HepG2 (cell line): Measurements from ENCODE around the gene ATP13A3. TPM values are rescaled to one million over a fixed set of nuclear protein-coding genes. Genes with fewer than 3 reads are reported as not detected.
A peak's percentile ranks its signal among the peaks of the same experiment; 100 is the strongest.
"Not testable (repeated sequence)": the region's sequence is repeated elsewhere in the genome, so short reads cannot be mapped to it uniquely, and the experiment has no call there.

Experiments
- ATAC-seq: fragments of 200-7000 bp; cut with Tn5 transposase; 3 replicates; pipeline ENCODE4 v1.9.1; 2020; ENCODE audit warnings: mild to moderate bottlenecking, moderate library complexity
- BruUV-seq: library from RNA; stranded (reverse); fragments of 400-500 nt; replicated peaks from 2 replicates; lab custom pipeline; 2021; lab: Mats Ljungman, UMichigan
- CTCF ChIA-PET: fragments of 300-600 bp; formaldehyde crosslinking; extraction: SDS; loops from one replicate; lab custom pipeline; 2021; ENCODE audit warnings: low total read pairs, inconsistent platforms, low intra/inter-chr PET ratio; lab: Yijun Ruan, JAX
- POLR2A ChIA-PET: fragments of 350-600 bp; sonication (Branson Sonifier 250); formaldehyde crosslinking; loops from one replicate; lab custom pipeline; 2020; ENCODE audit warnings: antibody characterized with exemption, inconsistent platforms; lab: Yijun Ruan, JAX
- DNase-seq: peaks from one replicate; pipeline ENCODE4 v3.0.0-alpha.2; 2015; ENCODE audit warnings: low spot score
- FAIRE-seq: peaks from 3 replicates; lab custom pipeline; 2011; peaks lifted over from hg19 to GRCh38; lab: Jason Lieb, UNC
- H2AFZ ChIP-seq: one replicate; pipeline ENCODE4 v1.6.1; 2011; ENCODE audit warnings: low read length, inconsistent platforms
- H3K27ac ChIP-seq: fragments of 300-600 bp; 3 replicates; pipeline ENCODE4 v1.8.0; 2011; ENCODE audit warnings: mixed run types, mild to moderate bottlenecking, mixed read lengths, low read length, inconsistent platforms; ENCODE audit not compliant: insufficient read depth; ENCODE audit errors: extremely low read length
- H3K27me3 ChIP-seq, 2 experiments: fragments of 200-600 bp in 1 of 2; 2 replicates in 1 of 2; 3 replicates in 1 of 2; pipeline versions ENCODE4 v1.6.0 to v1.8.0; 2011; ENCODE audit warnings: low read length in 2 of 2, mild to moderate bottlenecking in 2 of 2, moderate library complexity in 2 of 2, inconsistent platforms in 1 of 2; ENCODE audit not compliant: insufficient read depth in 2 of 2, control insufficient read depth in 1 of 2
- H3K36me3 ChIP-seq, 2 experiments: fragments of 200-600 bp in 1 of 2; replicated peaks in 1 of 2; 2 replicates in 1 of 2; 3 replicates in 1 of 2; pipeline versions ENCODE4 v1.5.1 to v1.8.0; 2011; ENCODE audit warnings: low read length in 2 of 2, inconsistent platforms in 1 of 2; ENCODE audit not compliant: insufficient read depth in 2 of 2, control insufficient read depth in 1 of 2
- H3K4me1 ChIP-seq: 2 replicates; pipeline ENCODE4 v1.5.1; 2012; ENCODE audit warnings: low read length, inconsistent platforms; ENCODE audit not compliant: insufficient read depth
- H3K4me2 ChIP-seq: 2 replicates; pipeline ENCODE4 v1.6.0; 2011; ENCODE audit warnings: low read depth, low read length, inconsistent platforms
- H3K4me3 ChIP-seq, 3 experiments: fragments of 200-600 bp in 1 of 3; sonication (generic), shearing (Covaris generic) in 1 of 3; replicated peaks in 1 of 3; 2 replicates each; pipeline ENCODE4 v1.5.1; 2011 to 2016; ENCODE audit warnings: low read length in 3 of 3, inconsistent platforms in 2 of 3, low read depth in 2 of 3, mild to moderate bottlenecking in 2 of 3, control low read depth in 1 of 3, mixed read lengths in 1 of 3; ENCODE audit not compliant: insufficient read depth in 1 of 3
- H3K79me2 ChIP-seq: one replicate; pipeline ENCODE4 v1.6.1; 2011; ENCODE audit warnings: low read length, inconsistent platforms; ENCODE audit not compliant: insufficient read depth
- H3K9ac ChIP-seq: 2 replicates; pipeline ENCODE4 v1.6.0; 2011; ENCODE audit warnings: mild to moderate bottlenecking, low read depth, low read length, inconsistent platforms; ENCODE audit not compliant: insufficient read depth
- H3K9me3 ChIP-seq: 2 replicates; pipeline ENCODE4 v1.5.1; 2012; ENCODE audit warnings: mild to moderate bottlenecking, low read length
- H4K20me1 ChIP-seq: 2 replicates; pipeline ENCODE4 v1.6.0; 2011; ENCODE audit warnings: inconsistent platforms, mild to moderate bottlenecking, low read length, moderate library complexity; ENCODE audit not compliant: insufficient read depth
- ARID5B ChIP-seq: IDR thresholded peaks from 2 replicates; pipeline ENCODE4 v1.4.0; 2020; ENCODE audit warnings: mild to moderate bottlenecking, missing genetic modification reagents
- HMG20A ChIP-seq: IDR thresholded peaks from 2 replicates; pipeline ENCODE4 v1.6.1; 2016; ENCODE audit warnings: borderline replicate concordance
- HNF4A ChIP-seq: sonication (generic); formaldehyde crosslinking; IDR thresholded peaks from 2 replicates; pipeline ENCODE4 v1.4.0; 2020; ENCODE audit warnings: missing genetic modification reagents
- LCORL ChIP-seq, 2 experiments: fragments of 450-650 bp in 1 of 2; sonication (generic) in 1 of 2; formaldehyde crosslinking in 1 of 2; IDR thresholded peaks; 2 replicates each; pipeline versions ENCODE4 v1.5.0 to v1.6.1; 2017 to 2020; ENCODE audit warnings: antibody characterized with exemption in 1 of 2, missing genetic modification reagents in 1 of 2
- TEAD3 ChIP-seq: optimal IDR thresholded peaks from 2 replicates; pipeline ENCODE3; 2016; ENCODE audit warnings: borderline replicate concordance
- ZFP82 ChIP-seq: sonication (generic); formaldehyde crosslinking; IDR thresholded peaks from 2 replicates; pipeline ENCODE4 v1.5.1; 2020; ENCODE audit warnings: mild to moderate bottlenecking, missing genetic modification reagents, borderline replicate concordance
- ZNF414 ChIP-seq: sonication (generic); formaldehyde crosslinking; IDR thresholded peaks from 2 replicates; pipeline ENCODE4 v1.5.0; 2020; ENCODE audit warnings: missing genetic modification reagents
- ZNF644 ChIP-seq: IDR thresholded peaks from 2 replicates; pipeline ENCODE4 v1.6.1; 2016; ENCODE audit warnings: low read depth
- ZNF772 ChIP-seq: sonication (generic); formaldehyde crosslinking; IDR thresholded peaks from 2 replicates; pipeline ENCODE4 v1.5.0; 2020; ENCODE audit warnings: mild to moderate bottlenecking, missing genetic modification reagents
- WGBS: methylation state at CpG from one replicate; pipeline ENCODE4 v1.1.6; 2017; ENCODE audit warnings: low lambda C conversion rate; 5-methylcytosine and 5-hydroxymethylcytosine counted together
- in situ Hi-C: cut with HindIII; loops from 2 replicates; pipeline ENCODE4 v1.10.0; 2017; ENCODE audit warnings: low pct_unique_long_range_greater_than_20kb; ENCODE audit not compliant: extremely low pct_ligation_motif_present
- intact Hi-C: fragments of 100-400 bp; cut with micrococcal nuclease; formaldehyde crosslinking; loops from one replicate; pipeline ENCODE4 v1.10.0; 2022; ENCODE audit not compliant: unreplicated experiment
- polyA plus RNA-seq, 8 experiments: library from polyadenylated mRNA; depleted of rRNA in 3 of 8; stranded (reverse) in 7 of 8; unstranded in 1 of 8; fragments of >200 nt; fragmentation: Illumina TruSeq in 4 of 8; extraction: Trizol in 4 of 8; gene quantifications; 2 replicates each; pipeline versions ENCODE4 v1.2.1 to v1.2.3, GENCODE V29; 2011 to 2016; ENCODE audit warnings: low read depth in 4 of 8, missing spikeins in 1 of 8, mixed read lengths in 1 of 8; ENCODE audit not compliant: insufficient read depth in 1 of 8
- total RNA-seq, 5 experiments: library from RNA; depleted of rRNA; stranded (reverse); fragments of >200 nt; fragmentation: Illumina TruSeq; extraction: Trizol; gene quantifications; 2 replicates each; pipeline ENCODE4 v1.2.3, GENCODE V29; 2016; ENCODE audit warnings: low read depth in 1 of 5

ATP13A3 gene
- total and polyA plus RNA-seq, 2 of the 13 experiments (the other 11 are each of a cell fraction or from before 2014, with no cell fraction given), result 44.9 to 80.8 TPM

GRCh38 chr3:194521510-194522260 lies 34.9 kb upstream of the ATP13A3 start:
- FAIRE-seq (peak; percentile 26), DNase-seq (no peak), ATAC-seq (no peak)
- no peak overlapping the region for H3K9ac ChIP-seq
- no peaks in the 10 kb centered on the region for H3K36me3 ChIP-seq
- H3K27ac ChIP-seq, result no peak overlapping the region
- no peaks in the 10 kb centered on the region for H3K27me3 ChIP-seq
- BruUV-seq, result no TSS peak
- intact Hi-C loops, result loop anchor here (5.0 kb wide), 1 partner anchor 34 kb away; the partner anchor contains the start of gene ATP13A3
- no peaks in the 10 kb centered on the region for H4K20me1 ChIP-seq
- ChIA-PET CTCF (no interaction called here), POLR2A (interaction anchor here (1.7 kb wide), 1 partner anchor 62 kb away, joined by 6 read pairs; no protein-coding TSS in a partner anchor)
- H3K79me2 ChIP-seq, result no peaks in the 10 kb centered on the region
- H3K4me1 ChIP-seq, result peaks cover 50% of the 10 kb centered on the region
- in situ Hi-C loops, result no loop called here
- H3K4me2 ChIP-seq, result no peak overlapping the region
- H3K4me3 ChIP-seq, result no peak overlapping the region
- no peak overlapping the region for H2AFZ ChIP-seq
- TF ChIP-seq ZNF414 (CRISPR knock-in tag) (no peak), TEAD3 (CRISPR knock-in tag) (peak; percentile 33)
- 78% methylated on average over 2 of the region's 2 CpGs for WGBS
- no peaks in the 10 kb centered on the region for H3K9me3 ChIP-seq

GRCh38 chr3:194520682-194521162 lies 33.9 kb upstream of the ATP13A3 start:
- intact Hi-C loops, result loop anchor here (1.0 to 5.0 kb wide), 2 partner anchors 33 to 48 kb away; partner anchors contain the start of gene ATP13A3
- 32% methylated on average over 6 of the region's 8 CpGs for WGBS
- H3K36me3 ChIP-seq; H3K27me3 ChIP-seq; in situ Hi-C loops; H4K20me1 ChIP-seq; H3K27ac ChIP-seq; BruUV-seq; H3K79me2 ChIP-seq; H3K9ac ChIP-seq; H3K9me3 ChIP-seq; H2AFZ ChIP-seq; TF ChIP-seq LCORL (IDR thresholded peaks at IDR 0.05): not testable (repeated sequence)
- ChIA-PET POLR2A (interaction anchor here (0.8 to 1.7 kb wide), 6 partner anchors 16 to 63 kb away, joined by 3 to 7 read pairs (median 4); no protein-coding TSS in a partner anchor), CTCF (interaction anchor here (1.2 kb wide), 1 partner anchor 48 kb away, joined by 4 read pairs; no protein-coding TSS in a partner anchor)
- DNase-seq (peak; percentile 23), FAIRE-seq (peak; percentile 67), ATAC-seq (peak; percentile 41)
- Histone ChIP-seq H3K4me2 (peak overlapping the region; percentile 65), H3K4me1 (peaks cover 60% of the 10 kb centered on the region), H3K4me3 (peak overlapping the region in 1 of 3 experiments; percentile 42; a peak in 2 of 6 replicates)
- TF ChIP-seq ZFP82 (CRISPR knock-in tag), result peak; percentile 64; the same call in 1 of the 2 replicates
- TF ChIP-seq ARID5B (CRISPR knock-in tag), result peak; percentile 32; the same call in 1 of the 2 replicates
- TF ChIP-seq ZNF644 (CRISPR knock-in tag), result peak; percentile 42
- peak; percentile 66 for TF ChIP-seq HNF4A (CRISPR knock-in tag)
- TF ChIP-seq HMG20A (CRISPR knock-in tag), result 0 out of 2 replicates have a peak, but pooled peaks have one; percentile 16
- 0 out of 2 replicates have a peak, but pooled peaks have one; percentile 10 for TF ChIP-seq ZNF772 (CRISPR knock-in tag)
- TF ChIP-seq LCORL (CRISPR knock-in tag; IDR thresholded peaks at IDR 0.05), result peak; percentile 37; the same call in 1 of the 2 replicates
